ENCODE results near the gene OR6V1. TPM values are rescaled to one million over a fixed set of nuclear protein-coding genes. Genes with fewer than 3 reads are reported as not detected.

The OR6V1 gene, protein sequence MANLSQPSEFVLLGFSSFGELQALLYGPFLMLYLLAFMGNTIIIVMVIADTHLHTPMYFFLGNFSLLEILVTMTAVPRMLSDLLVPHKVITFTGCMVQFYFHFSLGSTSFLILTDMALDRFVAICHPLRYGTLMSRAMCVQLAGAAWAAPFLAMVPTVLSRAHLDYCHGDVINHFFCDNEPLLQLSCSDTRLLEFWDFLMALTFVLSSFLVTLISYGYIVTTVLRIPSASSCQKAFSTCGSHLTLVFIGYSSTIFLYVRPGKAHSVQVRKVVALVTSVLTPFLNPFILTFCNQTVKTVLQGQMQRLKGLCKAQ
- total RNA-seq, result not detected in 2 replicates

DNA sequence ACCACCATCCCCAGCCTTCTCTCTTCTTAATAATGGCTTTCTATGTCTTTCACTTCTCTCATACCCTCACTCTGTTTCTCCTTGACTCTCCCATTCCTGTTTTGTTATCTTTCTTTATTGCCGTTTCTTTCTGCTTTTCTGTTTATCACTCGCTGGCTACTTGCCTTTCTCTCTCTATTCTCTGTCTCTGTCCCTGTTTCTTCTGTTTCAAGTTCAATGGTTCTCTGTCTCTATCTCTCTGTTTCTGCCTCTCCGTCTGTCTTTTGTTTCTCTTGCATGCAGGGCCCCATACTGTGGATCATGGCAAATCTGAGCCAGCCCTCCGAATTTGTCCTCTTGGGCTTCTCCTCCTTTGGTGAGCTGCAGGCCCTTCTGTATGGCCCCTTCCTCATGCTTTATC lies at the start of gene OR6V1:
Gene OR6V1 (plus strand): TSS at position 301 of the 400 bp plus-strand sequence. CDS start 0 bp downstream, at position 301.

DNA sequence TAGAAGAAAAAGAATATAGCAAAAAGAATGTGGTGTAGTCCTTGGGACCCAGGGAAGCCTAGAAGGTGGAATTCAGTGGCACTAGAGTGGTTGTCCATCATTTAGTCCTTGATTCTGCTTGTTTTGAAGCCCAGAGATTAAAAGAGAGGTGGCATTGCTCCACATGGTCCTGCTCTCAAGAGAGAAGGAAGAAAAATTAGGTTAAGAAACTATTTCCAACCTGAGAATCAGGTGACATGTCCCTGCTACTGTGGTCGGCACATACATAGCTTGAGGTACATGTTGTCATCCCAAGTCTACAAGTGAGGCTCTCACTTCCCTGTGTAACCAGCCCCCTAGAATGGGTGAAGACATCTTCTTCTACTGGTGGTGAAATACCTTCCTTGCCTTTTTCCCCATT lies 25.1 kb upstream of the OR6V1 start, which contains the start of gene OR9A2:
Gene OR9A2 (minus strand): TSS at position 101 of the 400 bp plus-strand sequence. CDS start 0 bp downstream, at position 101.

Other genes with a start within 250 kb of the OR6V1 start
- under 0.01 TPM in 1 of 2 replicates, not detected in the other for gene EPHB6, start 197.3 kb upstream of the OR6V1 start, total RNA-seq
- not detected in 2 replicates for gene TRPV6, start 166.6 kb upstream of the OR6V1 start, total RNA-seq
- not detected in 2 replicates for gene TRPV5, start 118.6 kb upstream of the OR6V1 start, total RNA-seq
- gene LLCFC1, start 112.9 kb upstream of the OR6V1 start, total RNA-seq, result not detected in 2 replicates
- not detected in 2 replicates for gene KEL, start 90.0 kb upstream of the OR6V1 start, total RNA-seq
- not detected in 2 replicates for gene OR9A2, start 25.2 kb upstream of the OR6V1 start, total RNA-seq
- gene PIP, start 79.7 kb downstream of the OR6V1 start, total RNA-seq, result not detected in 2 replicates
- gene TAS2R39, start 131.1 kb downstream of the OR6V1 start, total RNA-seq, result not detected in 2 replicates
- not detected in 2 replicates for gene TAS2R40, start 169.7 kb downstream of the OR6V1 start, total RNA-seq
- 61.1 and 78.7 TPM in 2 replicates for gene GSTK1, start 211.1 kb downstream of the OR6V1 start, total RNA-seq
- under 0.01 and 0.61 TPM in 2 replicates for gene TMEM139, start 232.6 kb downstream of the OR6V1 start, total RNA-seq
- gene CASP2, start 236.0 kb downstream of the OR6V1 start, total RNA-seq, result 18.8 and 21.4 TPM in 2 replicates

Data from epithelial cell of umbilical artery (primary cell).